Trophoblast cell (in vitro differentiated cells and primary cell): ENCODE data around the gene PKIG.
"Not testable (repeated sequence)": the region's sequence is repeated elsewhere in the genome, so short reads cannot be mapped to it uniquely, and the experiment has no call there.

ENCODE experiments used
- DNase-seq, 2 donors: peaks; one replicate each; pipeline ENCODE4 v3.0.0-alpha.2; 2016
- H2AFZ ChIP-seq: 2 replicates; pipeline ENCODE4 v1.6.1; 2013; ENCODE audit warnings: low read length, moderate library complexity, mild to moderate bottlenecking; ENCODE audit not compliant: insufficient read depth, poor library complexity
- H2AK5ac ChIP-seq: 2 replicates; pipeline ENCODE4 v1.6.1; 2013; ENCODE audit warnings: mild to moderate bottlenecking, low read length
- H2BK120ac ChIP-seq: 2 replicates; pipeline ENCODE4 v1.6.1; 2013; ENCODE audit warnings: low read length, mild to moderate bottlenecking, moderate library complexity; ENCODE audit not compliant: insufficient read depth, poor library complexity
- H2BK12ac ChIP-seq: 2 replicates; pipeline ENCODE4 v1.6.1; 2013; ENCODE audit warnings: mild to moderate bottlenecking, low read length, moderate library complexity
- H2BK5ac ChIP-seq: 2 replicates; pipeline ENCODE4 v1.6.1; 2013; ENCODE audit warnings: low read length, low read depth, moderate library complexity, mild to moderate bottlenecking; ENCODE audit not compliant: poor library complexity
- H3K14ac ChIP-seq: 2 replicates; pipeline ENCODE4 v1.6.1; 2013; ENCODE audit warnings: mild to moderate bottlenecking, low read length
- H3K18ac ChIP-seq: 2 replicates; pipeline ENCODE4 v1.6.1; 2013; ENCODE audit warnings: mild to moderate bottlenecking, low read length
- H3K23ac ChIP-seq: 2 replicates; pipeline ENCODE4 v1.6.1; 2013; ENCODE audit warnings: low read length
- H3K27ac ChIP-seq: 2 replicates; pipeline ENCODE4 v1.5.1; 2013; ENCODE audit warnings: low read depth, mild to moderate bottlenecking, inconsistent platforms, low read length, moderate library complexity
- H3K27me3 ChIP-seq: 2 replicates; pipeline ENCODE4 v1.6.1; 2013; ENCODE audit warnings: inconsistent platforms, mild to moderate bottlenecking, low read length, moderate library complexity; ENCODE audit not compliant: insufficient read depth
- H3K36me3 ChIP-seq, 2 experiments: 1 replicate in 1 of 2; 2 replicates in 1 of 2; pipeline ENCODE4 v1.6.1; 2013; ENCODE audit warnings: low read length in 2 of 2, mild to moderate bottlenecking in 2 of 2, moderate library complexity in 1 of 2; ENCODE audit not compliant: insufficient read depth in 2 of 2, control insufficient read depth in 1 of 2
- H3K4ac ChIP-seq: 2 replicates; pipeline ENCODE4 v1.6.1; 2013; ENCODE audit warnings: low read depth, mild to moderate bottlenecking, low read length, moderate library complexity
- H3K4me1 ChIP-seq, 2 experiments: 1 replicate in 1 of 2; 2 replicates in 1 of 2; pipeline ENCODE4 v1.6.1; 2013; ENCODE audit warnings: low read length in 2 of 2, mild to moderate bottlenecking in 2 of 2, moderate library complexity in 1 of 2; ENCODE audit not compliant: insufficient read depth in 2 of 2, control insufficient read depth in 1 of 2
- H3K4me2 ChIP-seq: 2 replicates; pipeline ENCODE4 v1.6.1; 2013; ENCODE audit warnings: inconsistent platforms, mild to moderate bottlenecking, low read length, moderate library complexity
- H3K4me3 ChIP-seq: 2 replicates; pipeline ENCODE4 v1.5.1; 2013; ENCODE audit warnings: mild to moderate bottlenecking, low read depth, low read length, inconsistent platforms
- H3K79me1 ChIP-seq: one replicate; pipeline ENCODE4 v1.6.1; 2013; ENCODE audit warnings: low read length
- H3K79me2 ChIP-seq: 2 replicates; pipeline ENCODE4 v1.6.1; 2013; ENCODE audit warnings: low read length, mild to moderate bottlenecking; ENCODE audit not compliant: control insufficient read depth, insufficient read depth, poor library complexity
- H3K9ac ChIP-seq: 2 replicates; pipeline ENCODE4 v1.6.1; 2013; ENCODE audit warnings: mild to moderate bottlenecking, low read length
- H3K9me3 ChIP-seq: 2 replicates; pipeline ENCODE4 v1.6.1; 2013; ENCODE audit warnings: low read depth, mild to moderate bottlenecking, control low read depth, inconsistent platforms, low read length; ENCODE audit not compliant: insufficient read depth
- H4K12ac ChIP-seq: 2 replicates; pipeline ENCODE4 v1.6.1; 2013; ENCODE audit warnings: low read depth, mild to moderate bottlenecking, low read length, moderate library complexity
- H4K8ac ChIP-seq: 2 replicates; pipeline ENCODE4 v1.6.1; 2013; ENCODE audit warnings: low read depth, mild to moderate bottlenecking, low read length, moderate library complexity
- H4K91ac ChIP-seq: one replicate; pipeline ENCODE4 v1.6.1; 2013; ENCODE audit warnings: low read depth, mild to moderate bottlenecking, low read length, moderate library complexity
- WGBS: extraction: QIAGEN DNeasy Blood & Tissue Kit; methylation state at CpG from one replicate; pipeline ENCODE4 v1.1.7; 2013; ENCODE audit warnings: missing lambda C conversion rate; ENCODE audit not compliant: insufficient read length, insufficient coverage; ENCODE audit errors: extremely low coverage; 5-methylcytosine and 5-hydroxymethylcytosine counted together

The PKIG gene

DNA sequence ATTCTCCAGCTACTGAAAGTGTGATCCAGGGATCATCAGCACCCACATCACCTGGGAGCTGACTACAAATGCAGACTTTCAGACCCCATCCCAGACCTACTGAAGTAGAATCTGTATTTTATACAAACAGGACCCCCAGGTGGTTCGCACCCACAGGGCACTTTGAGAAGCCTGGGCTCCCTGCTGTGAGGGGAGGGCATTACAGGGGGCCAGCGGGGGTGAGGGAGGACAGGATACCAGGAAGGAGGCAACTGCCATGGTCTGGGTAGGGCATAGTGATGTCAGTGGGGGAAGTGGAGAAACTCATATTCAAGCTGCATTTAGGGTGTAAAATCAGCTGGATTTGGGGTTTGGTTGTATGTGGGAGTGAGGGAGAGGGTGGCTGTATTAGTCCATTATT, 71.2 kb downstream of the PKIG start:
- Histone ChIP-seq H2BK5ac (no peak overlapping the region), H3K4me2 (no peak overlapping the region), H3K79me1 (peaks cover 13% of the 10 kb centered on the region), H3K4ac (no peak overlapping the region), H4K8ac (no peak overlapping the region), H3K79me2 (peaks cover 9% of the 10 kb centered on the region), H4K12ac (no peak overlapping the region), H3K9ac (no peak overlapping the region), H3K4me1 (peaks cover 5 to 7% of the 10 kb centered on the region in 2 experiments), H3K4me3 (no peak overlapping the region), H3K18ac (no peak overlapping the region), H3K14ac (no peak overlapping the region), H2AFZ (no peak overlapping the region), H2BK120ac (no peak overlapping the region), H3K9me3 (no peaks in the 10 kb centered on the region), H2AK5ac (no peak overlapping the region), H4K91ac (no peak overlapping the region), H3K23ac (no peak overlapping the region), H3K27ac (no peak overlapping the region), H3K27me3 (no peaks in the 10 kb centered on the region), H2BK12ac (no peak overlapping the region), H3K36me3 (no peaks in the 10 kb centered on the region)
- no CpG with 5 or more reads among the region's 2 CpGs for WGBS
- DNase-seq = no peak

DNA sequence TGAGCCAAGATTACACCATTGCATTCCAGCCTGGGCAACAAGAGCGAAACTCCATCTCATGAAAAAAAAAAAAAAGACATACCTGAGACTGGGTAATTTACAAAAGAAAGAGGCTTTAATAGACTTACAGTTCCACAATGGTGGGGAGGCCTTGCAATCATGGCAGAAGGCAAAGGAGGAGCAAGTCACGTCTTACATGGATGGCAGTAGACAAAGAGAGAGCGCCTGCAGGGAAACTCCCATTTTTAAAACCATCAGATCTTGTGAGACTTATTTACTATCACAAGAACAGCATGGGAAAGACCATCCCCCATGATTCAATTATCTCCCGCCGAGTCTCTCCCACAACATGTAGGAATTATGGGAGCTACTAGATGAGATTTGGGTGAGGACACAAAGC, 71.8 kb downstream of the PKIG start:
- H2BK120ac ChIP-seq = not testable (repeated sequence)

DNA sequence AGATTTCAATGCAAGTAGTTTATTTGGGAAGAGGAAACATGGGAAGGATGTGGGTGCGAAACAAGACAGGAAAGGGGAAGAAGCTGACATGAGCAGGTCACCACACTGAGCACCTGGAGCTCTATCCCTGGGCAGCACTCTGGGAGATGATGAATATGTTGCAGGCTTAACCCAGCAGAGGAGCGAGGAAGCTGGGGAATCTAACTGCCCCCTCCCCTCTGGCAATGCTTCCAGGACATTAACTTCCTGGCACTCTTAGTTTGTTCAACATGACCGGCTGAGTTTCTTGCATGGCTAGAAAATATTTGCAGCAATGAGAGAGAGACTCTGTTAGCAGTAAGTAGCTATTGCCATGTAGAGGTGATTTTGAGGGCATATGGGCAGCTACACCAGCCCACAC, 74.1 kb downstream of the PKIG start:
- no peak overlapping the region for H3K9ac ChIP-seq
- no peak overlapping the region for H2AK5ac ChIP-seq
- no peak overlapping the region for H4K8ac ChIP-seq
- H3K23ac ChIP-seq = no peak overlapping the region
- no peak overlapping the region for H2AFZ ChIP-seq
- H3K18ac ChIP-seq = no peak overlapping the region
- no peaks in the 10 kb centered on the region for H3K4me1 ChIP-seq
- H3K4me3 ChIP-seq = no peak overlapping the region
- H3K36me3 ChIP-seq = no peaks in the 10 kb centered on the region
- H3K27ac ChIP-seq = no peak overlapping the region
- no peak for DNase-seq
- H2BK12ac ChIP-seq = no peak overlapping the region
- H3K27me3 ChIP-seq = no peaks in the 10 kb centered on the region
- WGBS = no CpG with 5 or more reads among the region's 3 CpGs
- H3K79me1 ChIP-seq = peaks cover 6% of the 10 kb centered on the region
- no peak overlapping the region for H3K4ac ChIP-seq
- no peak overlapping the region for H3K4me2 ChIP-seq
- peaks cover 2% of the 10 kb centered on the region for H3K79me2 ChIP-seq
- peaks cover 1% of the 10 kb centered on the region for H3K9me3 ChIP-seq
- H4K91ac ChIP-seq = no peak overlapping the region
- no peak overlapping the region for H4K12ac ChIP-seq
- no peak overlapping the region for H2BK120ac ChIP-seq
- no peak overlapping the region for H3K14ac ChIP-seq
- H2BK5ac ChIP-seq = no peak overlapping the region

More for the DNA sequence above, 71.8 kb downstream of the PKIG start:
- H3K4me2 ChIP-seq, H3K4me3 ChIP-seq, H3K18ac ChIP-seq, DNase-seq, H4K8ac ChIP-seq, H3K79me2 ChIP-seq, H3K9me3 ChIP-seq, H2BK5ac ChIP-seq, H2BK12ac ChIP-seq, H3K36me3 ChIP-seq, H2AK5ac ChIP-seq, H3K27me3 ChIP-seq, H3K4me1 ChIP-seq, H3K14ac ChIP-seq, H3K27ac ChIP-seq, H4K91ac ChIP-seq, H2AFZ ChIP-seq, H3K23ac ChIP-seq, H4K12ac ChIP-seq, H3K9ac ChIP-seq, H3K4ac ChIP-seq: not testable (repeated sequence)
- WGBS = no CpG with 5 or more reads among the region's 5 CpGs
- peaks cover 13% of the 10 kb centered on the region for H3K79me1 ChIP-seq

DNA sequence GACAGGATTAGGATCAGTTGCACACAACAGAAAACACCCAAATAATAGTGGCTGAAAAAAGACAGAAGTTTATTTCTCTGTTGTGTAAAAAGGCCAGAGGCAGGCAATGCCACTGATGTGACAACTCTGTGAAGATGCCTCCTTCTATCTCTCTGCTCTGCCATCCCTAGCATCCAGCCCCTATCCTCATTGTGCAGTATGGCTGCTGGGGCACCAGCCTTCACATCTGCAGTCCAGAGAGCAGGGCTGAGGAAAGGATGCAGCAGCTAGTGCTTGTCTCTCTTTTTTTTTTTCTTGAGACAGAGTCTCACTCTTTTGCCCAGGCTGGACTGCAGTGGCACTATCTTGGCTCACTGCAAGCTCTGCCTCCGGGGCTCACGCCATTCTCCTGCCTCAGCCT, 75.5 kb downstream of the PKIG start:
- DNase-seq = no peak
- H2AFZ ChIP-seq = no peak overlapping the region
- no peak overlapping the region for H3K23ac ChIP-seq
- H3K4me1 ChIP-seq = no peaks in the 10 kb centered on the region
- no peak overlapping the region for H2BK12ac ChIP-seq
- no peaks in the 10 kb centered on the region for H3K79me1 ChIP-seq
- H3K36me3 ChIP-seq = no peaks in the 10 kb centered on the region
- no peak overlapping the region for H2BK5ac ChIP-seq
- no peaks in the 10 kb centered on the region for H3K79me2 ChIP-seq
- H3K4me3 ChIP-seq = no peak overlapping the region
- no peak overlapping the region for H3K4me2 ChIP-seq
- WGBS = no CpG with 5 or more reads among the region's 2 CpGs
- no peaks in the 10 kb centered on the region for H3K27me3 ChIP-seq
- H3K9ac ChIP-seq = no peak overlapping the region
- peaks cover 3% of the 10 kb centered on the region for H3K9me3 ChIP-seq
- H3K18ac ChIP-seq = no peak overlapping the region
- H3K27ac ChIP-seq = no peak overlapping the region
- no peak overlapping the region for H2AK5ac ChIP-seq
- no peak overlapping the region for H4K12ac ChIP-seq
- H3K4ac ChIP-seq = no peak overlapping the region
- H4K8ac ChIP-seq = no peak overlapping the region
- H3K14ac ChIP-seq = no peak overlapping the region
- no peak overlapping the region for H2BK120ac ChIP-seq
- H4K91ac ChIP-seq = no peak overlapping the region
